Neural cell (in vitro differentiated cells): Measurements from ENCODE around the gene IFT20.

Experiments used
- EP300 ChIP-seq: fragments of 450-650 bp; conservative IDR thresholded peaks from 2 replicates; pipeline ENCODE4 v1.6.1; 2014; ENCODE audit warnings: antibody characterized with exemption, mild to moderate bottlenecking, moderate library complexity; ENCODE audit not compliant: poor library complexity, severe bottlenecking
- MXI1 ChIP-seq: fragments of 450-650 bp; conservative IDR thresholded peaks from 2 replicates; pipeline ENCODE4 v1.6.1; 2014; ENCODE audit warnings: antibody characterized with exemption, mild to moderate bottlenecking; ENCODE audit not compliant: poor library complexity, severe bottlenecking
- RAD21 ChIP-seq: fragments of 450-650 bp; conservative IDR thresholded peaks from 2 replicates; pipeline ENCODE4 v1.6.1; 2014; ENCODE audit warnings: antibody characterized with exemption, mild to moderate bottlenecking, moderate library complexity
- REST ChIP-seq: IDR thresholded peaks from 2 replicates; pipeline ENCODE4 v1.6.1; 2012; ENCODE audit warnings: borderline replicate concordance
- SMC3 ChIP-seq: fragments of 450-650 bp; conservative IDR thresholded peaks from 2 replicates; pipeline ENCODE4 v1.6.1; 2014; ENCODE audit warnings: antibody characterized with exemption, mild to moderate bottlenecking, moderate library complexity; ENCODE audit not compliant: poor library complexity
- TF ChIP-seq, protein P1 (sequence below): fragments of 450-650 bp; IDR thresholded peaks from 2 replicates; pipeline ENCODE4 v1.5.1; 2014; ENCODE audit warnings: antibody characterized with exemption, mild to moderate bottlenecking, moderate library complexity; ENCODE audit not compliant: poor library complexity, severe bottlenecking

DNA sequence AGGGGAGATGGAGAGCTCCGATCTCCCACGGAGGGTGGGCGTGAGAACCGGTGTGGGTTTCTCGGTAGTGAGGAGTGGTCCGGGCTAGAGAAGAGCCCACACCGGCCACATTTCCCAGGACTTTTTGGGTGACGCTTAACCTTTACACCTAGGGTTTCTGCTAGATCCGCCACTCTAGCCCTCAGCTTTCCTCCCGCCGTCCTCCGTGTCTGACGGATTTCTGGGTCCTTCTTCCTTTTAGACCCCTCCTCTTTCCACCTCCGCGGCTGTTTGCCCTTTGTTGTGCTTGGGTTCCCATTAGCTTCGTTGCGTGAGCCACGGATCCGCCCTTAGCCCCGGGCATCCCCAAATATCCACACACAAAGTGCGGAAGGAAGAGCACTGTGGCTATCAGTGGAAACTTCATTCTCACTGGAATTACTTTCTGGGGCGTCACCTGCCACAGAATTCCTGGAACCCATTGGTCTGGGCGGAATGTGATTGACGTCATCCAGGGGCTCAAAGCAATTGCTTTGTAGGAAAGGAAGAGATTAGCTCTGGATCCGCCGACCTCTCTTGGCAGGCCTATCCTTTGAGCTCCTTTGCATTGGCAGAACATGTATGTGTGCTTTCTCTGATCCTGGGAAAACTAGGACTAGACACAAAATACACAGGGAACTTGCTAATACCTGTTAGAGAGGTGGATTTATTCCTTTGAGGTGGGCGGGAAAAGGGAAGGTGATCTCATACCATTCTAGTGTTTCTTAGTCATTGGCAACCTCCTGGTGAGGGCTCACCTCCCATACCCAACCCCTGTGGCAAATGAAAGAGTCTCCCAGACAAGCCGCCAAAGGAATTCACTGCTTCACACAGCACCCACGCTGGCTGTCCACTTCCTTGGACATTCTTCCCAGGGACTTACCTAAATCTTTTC lies 943 bp upstream of the IFT20 start:
- TF ChIP-seq, protein P1, sequence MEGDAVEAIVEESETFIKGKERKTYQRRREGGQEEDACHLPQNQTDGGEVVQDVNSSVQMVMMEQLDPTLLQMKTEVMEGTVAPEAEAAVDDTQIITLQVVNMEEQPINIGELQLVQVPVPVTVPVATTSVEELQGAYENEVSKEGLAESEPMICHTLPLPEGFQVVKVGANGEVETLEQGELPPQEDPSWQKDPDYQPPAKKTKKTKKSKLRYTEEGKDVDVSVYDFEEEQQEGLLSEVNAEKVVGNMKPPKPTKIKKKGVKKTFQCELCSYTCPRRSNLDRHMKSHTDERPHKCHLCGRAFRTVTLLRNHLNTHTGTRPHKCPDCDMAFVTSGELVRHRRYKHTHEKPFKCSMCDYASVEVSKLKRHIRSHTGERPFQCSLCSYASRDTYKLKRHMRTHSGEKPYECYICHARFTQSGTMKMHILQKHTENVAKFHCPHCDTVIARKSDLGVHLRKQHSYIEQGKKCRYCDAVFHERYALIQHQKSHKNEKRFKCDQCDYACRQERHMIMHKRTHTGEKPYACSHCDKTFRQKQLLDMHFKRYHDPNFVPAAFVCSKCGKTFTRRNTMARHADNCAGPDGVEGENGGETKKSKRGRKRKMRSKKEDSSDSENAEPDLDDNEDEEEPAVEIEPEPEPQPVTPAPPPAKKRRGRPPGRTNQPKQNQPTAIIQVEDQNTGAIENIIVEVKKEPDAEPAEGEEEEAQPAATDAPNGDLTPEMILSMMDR, result no peak
- peak; percentile 15 for TF ChIP-seq RAD21
- peak; percentile 81 for TF ChIP-seq REST
- TF ChIP-seq SMC3, result no peak
- TF ChIP-seq MXI1, result no peak
- TF ChIP-seq EP300, result no peak
